ENCODE data around the gene PKP1.

- TF ChIP-seq EZH2phosphoT487 (IDR thresholded peaks at IDR 0.05; ENCODE audit: unreplicated experiment), result no peak
- TF ChIP-seq POLR2AphosphoS5 (IDR thresholded peaks at IDR 0.05; ENCODE audit: low read depth), result no peak
- no peak for TF ChIP-seq CTCF (conservative IDR thresholded peaks at IDR 0.05; ENCODE audit: low read depth in 2 of 2)
- TF ChIP-seq EZH2 (IDR thresholded peaks at IDR 0.05; ENCODE audit: low read depth, unreplicated experiment), result no peak
- no peak for TF ChIP-seq REST (IDR thresholded peaks at IDR 0.05; ENCODE audit: unreplicated experiment)
- TF ChIP-seq CREB1 (CRISPR knock-in tag; IDR thresholded peaks at IDR 0.05; ENCODE audit: low read depth), result no peak
Measured at GRCh38 chr1:201357211-201357610, 73.9 kb downstream of the PKP1 start.
